ENCODE measurements around the gene LAMB3.

Gene LAMB3

DNA sequence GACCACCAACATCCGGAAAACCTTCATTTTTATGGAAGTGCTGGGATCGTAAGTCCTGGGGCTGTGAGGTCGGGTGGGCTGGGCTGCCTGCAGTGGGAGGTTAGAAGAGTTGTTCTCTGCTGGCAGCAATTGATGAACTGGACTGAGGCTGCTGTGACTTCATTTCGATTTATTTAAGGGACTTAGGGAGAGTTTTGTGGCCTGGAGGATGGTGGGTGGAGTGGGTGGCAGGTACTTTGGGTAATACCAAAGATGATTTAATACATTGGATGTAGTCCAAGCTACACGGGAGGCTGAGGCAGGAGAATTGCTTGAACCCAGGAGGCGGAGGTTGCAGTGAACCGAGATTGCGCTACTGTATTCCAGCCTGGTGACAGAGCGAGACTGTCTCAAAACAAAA, 57.2 kb downstream of the LAMB3 start:
- DNase-seq (ENCODE audit: low read depth) = no peak

DNA sequence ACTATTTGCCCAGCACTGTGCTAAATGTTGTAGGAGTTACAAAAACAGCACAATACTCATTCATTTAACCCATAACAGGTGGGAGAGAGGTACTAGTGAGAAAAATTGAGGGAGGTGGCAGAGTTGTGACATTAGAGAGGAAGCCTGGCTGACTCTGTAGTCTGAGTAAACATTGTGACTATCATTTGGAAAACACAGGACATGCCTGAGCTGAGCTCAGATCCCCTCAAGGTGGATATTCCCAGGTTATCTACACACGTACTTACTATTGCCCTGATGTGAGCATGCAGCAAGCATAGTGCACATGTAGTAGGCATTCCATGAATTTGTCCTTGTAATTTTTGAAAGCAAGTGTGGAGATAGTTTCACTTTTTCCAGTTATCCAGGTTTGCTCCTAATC, 57.8 kb downstream of the LAMB3 start:
- no peak for DNase-seq (ENCODE audit: low read depth)

DNA sequence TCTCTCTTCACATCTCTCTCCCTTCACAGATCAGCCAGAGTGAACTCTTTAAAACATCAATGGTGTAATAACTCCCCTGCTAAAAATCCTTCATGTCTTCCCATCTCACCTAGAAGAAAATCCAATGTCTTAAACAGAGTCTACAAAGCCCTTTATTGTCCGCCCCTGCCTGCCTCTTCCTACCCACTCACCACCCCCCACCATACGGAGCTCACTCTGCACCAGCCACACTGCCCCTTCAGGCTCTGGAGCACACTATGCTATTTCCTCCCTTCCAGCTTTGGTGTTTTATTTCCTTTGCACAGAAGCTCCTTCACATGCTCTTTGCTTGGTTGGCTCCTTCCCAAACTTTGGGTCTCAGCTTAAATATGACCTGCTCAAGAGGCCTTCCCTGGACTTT, 58.5 kb downstream of the LAMB3 start:
- DNase-seq (ENCODE audit: low read depth) = no peak

DNA sequence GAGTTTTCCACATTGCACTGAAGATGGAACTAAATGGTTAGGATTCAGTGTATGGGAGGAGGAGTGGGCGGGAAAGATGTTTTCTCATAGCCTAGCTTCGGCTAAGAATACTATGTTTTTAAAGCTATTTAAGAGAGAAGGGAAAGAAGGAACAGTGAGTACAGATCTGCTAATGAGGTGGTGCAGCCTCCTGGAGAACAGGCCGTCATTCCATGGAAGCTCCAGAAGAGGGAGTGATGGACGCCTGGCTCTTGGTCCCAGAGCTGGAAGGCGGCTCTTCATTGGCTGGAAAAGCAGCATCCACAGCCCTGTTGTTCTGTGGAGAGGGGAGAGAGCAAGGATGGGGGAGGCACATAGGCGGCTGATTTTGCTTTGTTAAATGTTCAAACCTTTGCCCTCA, 61.8 kb downstream of the LAMB3 start:
- DNase-seq (ENCODE audit: low read depth) = no peak

DNA sequence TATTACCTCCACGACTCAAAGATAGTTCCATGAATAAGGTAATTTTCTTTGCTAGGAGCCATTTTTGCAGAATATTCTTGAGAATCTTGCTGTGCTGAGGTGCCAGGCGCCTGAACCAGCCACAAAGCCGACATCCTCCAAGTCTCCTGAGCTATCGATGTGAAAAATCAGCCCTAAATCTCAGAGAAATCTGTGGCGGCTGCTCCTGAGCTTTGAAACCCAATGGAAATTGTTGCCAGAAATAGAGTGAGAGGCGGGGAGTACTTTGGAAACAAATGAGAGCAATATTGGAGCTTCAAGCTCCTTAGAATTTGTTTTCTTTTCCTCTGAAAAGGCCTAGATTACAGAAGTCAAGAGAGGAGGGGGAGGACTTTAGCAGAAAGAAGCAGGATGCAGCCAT, 62.4 kb downstream of the LAMB3 start:
- DNase-seq (ENCODE audit: low read depth) = no peak

DNA sequence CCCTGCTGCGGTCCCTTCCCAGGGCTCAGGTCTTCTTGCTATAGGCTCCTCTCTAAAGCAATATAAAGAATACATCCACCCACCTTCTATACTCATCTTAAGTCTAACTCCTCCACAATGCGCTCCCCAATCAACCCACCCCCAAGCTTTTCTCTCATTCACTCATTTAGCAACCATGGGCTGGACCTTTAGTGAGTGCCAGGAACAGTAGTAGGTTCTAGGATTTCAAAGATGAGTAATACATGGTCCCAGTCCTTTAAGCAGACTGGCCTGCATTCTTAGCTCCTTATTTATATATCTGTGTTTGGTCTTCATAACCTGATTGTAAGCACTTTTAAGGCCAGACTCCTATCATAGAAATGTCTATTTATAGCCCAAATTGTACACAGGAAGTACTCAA, 62.8 kb downstream of the LAMB3 start:
- no peak for DNase-seq (ENCODE audit: low read depth)

DNA sequence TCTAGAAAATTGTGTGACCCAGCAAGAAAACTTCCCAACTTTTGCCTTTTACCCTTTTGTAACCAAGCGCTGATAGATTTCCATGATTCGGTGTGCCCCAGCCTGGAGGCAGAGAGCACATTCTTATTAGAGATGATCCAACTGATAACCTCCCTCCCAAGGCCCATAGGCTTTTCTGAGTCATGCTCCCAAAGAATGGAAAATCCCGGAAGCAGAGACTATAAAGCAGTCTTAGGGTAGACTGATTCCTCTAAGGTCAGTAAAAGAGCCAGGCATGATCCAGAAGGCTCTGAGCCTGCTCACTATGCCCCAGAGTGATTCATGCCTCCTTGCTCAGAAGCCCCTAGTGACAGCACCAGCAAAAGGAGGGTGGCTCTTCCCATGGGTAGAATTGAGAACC, 64.4 kb downstream of the LAMB3 start:
- DNase-seq (ENCODE audit: low read depth) = no peak

DNA sequence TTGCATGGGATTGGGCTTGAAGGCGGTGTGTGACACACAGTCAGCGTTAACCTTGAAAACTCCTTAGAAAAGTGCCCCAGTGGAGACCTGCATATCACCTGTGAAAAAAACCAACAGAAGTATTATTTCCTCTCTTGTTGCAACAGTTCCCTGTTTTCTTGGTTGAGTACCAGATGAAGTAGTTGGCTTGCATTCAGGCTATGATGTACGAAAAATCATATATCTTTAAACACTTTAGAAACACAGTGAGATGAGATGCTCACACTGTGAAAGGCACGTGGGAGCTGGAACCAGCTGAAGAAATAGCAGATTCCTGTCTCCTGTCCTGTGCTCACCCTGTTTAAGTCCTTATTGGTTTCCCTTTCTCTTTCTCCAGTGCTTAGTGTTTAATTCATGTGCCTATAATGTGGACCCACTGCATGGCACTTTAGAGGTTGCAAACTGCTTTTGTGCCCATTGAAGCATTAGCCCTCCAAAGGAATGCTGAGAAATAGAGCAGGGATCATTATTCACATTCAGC, 65.9 kb downstream of the LAMB3 start:
- DNase-seq (ENCODE audit: low read depth) = no peak

DNA sequence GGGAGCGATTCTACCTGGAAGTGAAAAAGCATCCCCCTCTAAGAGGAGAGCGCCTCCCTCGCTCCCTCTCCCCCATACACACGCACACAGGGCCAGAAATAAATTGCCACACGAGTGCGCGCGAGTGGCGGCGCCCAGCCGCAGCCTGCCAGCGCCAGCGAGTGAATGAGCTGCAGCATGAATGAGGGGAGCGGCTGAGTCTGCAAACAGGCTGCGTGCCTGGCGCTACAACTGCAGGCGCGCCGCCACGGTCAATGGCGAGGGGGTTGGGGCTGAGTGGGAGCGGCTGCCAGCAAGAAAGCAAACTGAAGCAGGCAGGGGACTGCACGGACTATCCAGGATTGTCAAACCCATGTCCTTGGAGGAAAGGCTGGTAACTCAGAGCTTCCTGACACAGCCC, 66.6 kb downstream of the LAMB3 start:
- DNase-seq (ENCODE audit: low read depth) = no peak

DNA sequence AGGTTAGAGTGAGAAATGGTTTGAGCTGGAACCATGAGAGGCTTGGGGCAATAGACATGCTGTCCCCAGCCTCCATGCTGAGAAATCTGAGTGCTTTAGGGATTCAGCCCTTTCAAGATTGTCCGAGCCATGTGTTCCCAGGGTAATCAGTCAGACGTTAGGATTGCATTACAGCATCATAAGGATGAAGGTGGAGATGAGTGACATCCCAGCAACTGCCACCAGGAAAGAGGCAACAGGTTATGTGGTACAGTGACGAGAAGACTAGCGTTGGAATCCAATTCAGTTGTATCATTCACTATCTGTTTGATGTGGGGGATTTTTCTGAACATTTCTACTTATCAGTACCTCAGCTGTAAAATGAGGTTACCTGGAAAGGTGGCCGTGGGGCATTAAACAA, 67.0 kb downstream of the LAMB3 start:
- no peak for DNase-seq (ENCODE audit: low read depth)

DNA sequence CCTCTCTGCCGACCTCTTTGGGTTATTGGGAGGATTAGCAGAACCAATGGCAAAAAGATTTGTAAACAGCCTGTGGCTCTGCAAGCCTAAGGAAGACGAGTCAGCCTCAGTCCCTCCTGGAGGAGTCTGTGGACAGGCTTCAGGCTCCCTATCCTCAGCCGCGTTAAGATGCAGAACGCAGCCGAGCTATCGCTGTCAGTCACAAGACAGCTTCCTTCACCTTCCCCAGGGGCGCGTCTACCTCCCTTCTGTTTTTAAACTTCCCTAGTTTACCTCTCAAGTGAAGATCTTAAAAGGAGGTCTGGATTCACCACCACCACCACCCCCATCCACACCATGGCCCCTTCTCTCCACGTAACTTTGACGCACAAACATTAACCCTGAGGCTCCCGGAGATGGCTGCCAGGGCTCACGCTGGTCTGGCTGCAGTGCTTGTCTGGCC, 68.0 kb downstream of the LAMB3 start:
- DNase-seq (ENCODE audit: low read depth) = no peak

DNA sequence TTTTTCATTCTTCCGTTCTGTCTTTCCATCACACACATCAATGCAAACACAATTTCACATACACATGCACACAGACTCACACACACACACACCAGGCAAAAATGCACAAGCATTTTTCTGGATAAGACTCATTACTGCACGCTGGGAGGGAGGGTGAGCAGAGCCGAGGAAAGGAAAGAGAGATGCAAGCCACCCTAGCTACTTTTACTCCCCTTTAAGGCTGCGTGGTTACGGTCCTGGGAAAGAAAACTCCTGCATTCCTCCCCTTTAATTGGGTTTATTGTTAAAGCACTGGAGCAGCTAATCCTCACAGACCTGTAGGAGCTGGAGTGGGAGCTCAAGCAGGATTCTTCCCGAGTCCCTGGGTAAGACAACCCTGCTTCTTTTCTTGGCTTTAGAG, 68.8 kb downstream of the LAMB3 start, which contains the start of gene CAMK1G:
TSS of gene CAMK1G (plus strand) at position 307 of the 400 bp plus-strand sequence. CDS start 11,270 bp downstream, outside the sequence.
- DNase-seq (ENCODE audit: low read depth) = no peak

DNA sequence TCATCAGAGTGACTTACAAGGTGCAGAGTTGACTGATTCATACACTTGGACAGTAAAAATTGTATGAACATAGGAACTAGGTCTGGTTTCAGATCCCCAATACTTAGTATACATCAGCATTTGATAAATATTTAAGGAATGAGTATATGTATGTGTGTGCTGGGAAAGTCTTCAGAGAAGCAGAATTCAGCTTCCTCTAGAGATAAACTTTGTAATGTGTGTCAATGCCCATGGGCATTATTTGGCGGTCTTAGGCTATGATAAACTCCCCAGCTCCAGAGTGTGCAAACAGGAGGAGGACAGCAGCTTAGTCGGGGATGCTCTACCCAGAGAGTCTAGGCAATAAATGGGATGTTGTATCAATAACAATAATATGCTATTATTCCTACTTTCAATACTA, 71.6 kb downstream of the LAMB3 start:
- no peak for DNase-seq (ENCODE audit: low read depth)

DNA sequence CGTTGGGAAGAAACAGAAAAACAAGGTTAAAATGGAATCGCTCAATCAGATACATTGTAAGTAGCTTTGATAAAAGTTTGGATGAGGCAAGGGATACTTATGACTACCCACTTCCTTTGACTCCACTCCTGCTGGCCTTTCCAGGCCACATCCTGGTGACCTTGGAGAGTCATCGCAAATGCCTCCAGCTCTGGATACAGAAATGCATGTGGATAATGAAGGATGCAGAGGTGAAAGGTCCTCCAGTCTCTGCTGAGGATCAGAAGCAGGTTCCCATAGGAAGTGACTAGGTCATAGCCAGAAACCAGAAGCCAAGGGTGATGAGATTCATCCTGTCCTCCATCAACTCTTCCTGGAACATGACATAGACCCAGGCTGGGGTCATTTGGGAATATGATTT, 74.9 kb downstream of the LAMB3 start:
- no peak for DNase-seq (ENCODE audit: low read depth)

DNA sequence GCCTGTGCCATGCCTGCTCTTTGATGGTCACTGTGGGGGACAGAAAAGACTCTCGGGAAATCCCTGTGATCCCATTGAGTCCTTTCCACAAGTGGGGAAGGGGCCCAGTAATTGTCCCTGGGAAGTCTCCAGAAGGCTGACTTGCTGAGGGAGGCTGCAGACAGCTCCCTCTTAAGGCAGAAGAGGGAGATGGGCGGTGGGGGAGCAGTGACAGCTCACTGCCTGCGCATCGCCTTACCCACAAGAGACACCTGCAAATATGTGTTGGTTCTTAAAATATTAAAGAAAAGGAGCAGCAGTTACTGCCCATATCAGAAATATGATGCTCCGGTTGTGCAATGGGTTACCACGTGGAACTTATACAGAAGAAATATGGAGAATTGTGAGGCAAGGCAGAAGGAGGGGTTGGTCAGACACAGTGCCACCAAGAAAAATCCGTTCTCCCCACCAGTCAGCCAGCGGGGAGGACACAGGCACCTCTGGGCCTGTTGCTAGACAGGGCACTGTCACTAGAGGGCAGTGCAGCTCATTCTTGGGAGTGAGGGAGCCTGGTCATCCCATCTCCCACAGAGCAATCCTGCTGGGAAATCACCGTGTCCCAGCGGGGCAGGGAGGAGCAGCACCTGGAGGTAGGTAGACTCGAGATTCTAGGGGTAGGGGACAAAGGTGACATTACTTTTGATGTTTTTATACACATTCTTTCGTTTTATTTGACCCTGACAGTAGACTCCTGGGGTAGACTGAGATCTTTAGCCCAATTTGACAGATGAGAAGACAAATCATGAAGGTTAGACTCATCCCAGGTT, 75.6 kb downstream of the LAMB3 start:
- DNase-seq (ENCODE audit: low read depth) = no peak

DNA sequence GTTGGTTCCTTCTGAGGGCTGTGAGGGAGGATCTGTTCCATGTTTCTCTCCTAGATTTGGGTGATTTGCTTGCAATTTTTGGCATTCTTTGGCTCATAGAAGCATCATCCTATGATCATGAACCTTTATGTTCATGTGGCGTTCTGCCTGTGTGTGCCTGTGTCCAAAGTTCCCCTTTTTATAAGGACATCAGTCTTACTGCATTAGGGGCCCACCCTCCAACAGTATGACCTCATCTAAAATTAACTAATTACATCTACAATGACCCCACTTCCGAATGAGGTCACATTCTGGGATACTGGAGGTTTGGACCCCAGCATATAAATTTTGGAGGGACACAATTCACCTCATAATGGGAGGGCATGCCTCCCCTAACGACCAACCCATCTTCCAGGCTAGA, 81.5 kb downstream of the LAMB3 start:
- DNase-seq (ENCODE audit: low read depth) = no peak

DNA sequence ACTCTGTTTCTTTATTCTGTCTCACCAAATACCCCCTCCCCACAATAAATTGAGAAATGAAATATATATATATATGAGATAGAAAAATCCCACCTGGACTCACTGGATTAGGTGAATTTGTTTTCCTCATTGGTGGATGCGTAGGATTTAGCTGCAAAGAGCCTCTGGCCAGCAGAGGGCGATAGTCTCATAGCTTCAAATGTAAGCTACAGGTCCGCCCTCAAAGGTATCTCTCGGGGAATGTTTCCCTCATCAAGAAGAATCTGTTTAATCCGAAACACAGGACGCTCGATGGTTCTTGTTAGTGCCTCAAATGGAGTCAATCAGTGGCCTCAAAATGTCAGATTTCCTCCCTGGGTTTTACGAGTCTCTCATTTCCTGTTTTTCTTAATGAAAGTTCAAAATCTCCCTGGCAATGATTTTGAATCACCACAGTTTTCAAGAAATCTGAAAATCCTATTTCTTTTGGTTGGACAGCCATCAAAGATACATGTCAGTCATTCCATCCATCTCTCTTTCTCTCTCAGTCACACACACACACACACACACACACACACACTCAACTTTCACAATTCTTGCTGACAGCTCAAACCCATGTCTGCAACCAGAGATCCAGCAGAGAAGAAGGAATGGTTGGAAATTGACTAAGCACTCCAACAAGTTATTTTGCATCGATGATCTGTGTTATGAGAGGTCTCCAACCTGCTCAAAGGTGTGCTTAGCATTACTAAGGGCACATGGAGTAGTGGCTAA, 82.6 kb downstream of the LAMB3 start:
- DNase-seq (ENCODE audit: low read depth) = no peak

DNA sequence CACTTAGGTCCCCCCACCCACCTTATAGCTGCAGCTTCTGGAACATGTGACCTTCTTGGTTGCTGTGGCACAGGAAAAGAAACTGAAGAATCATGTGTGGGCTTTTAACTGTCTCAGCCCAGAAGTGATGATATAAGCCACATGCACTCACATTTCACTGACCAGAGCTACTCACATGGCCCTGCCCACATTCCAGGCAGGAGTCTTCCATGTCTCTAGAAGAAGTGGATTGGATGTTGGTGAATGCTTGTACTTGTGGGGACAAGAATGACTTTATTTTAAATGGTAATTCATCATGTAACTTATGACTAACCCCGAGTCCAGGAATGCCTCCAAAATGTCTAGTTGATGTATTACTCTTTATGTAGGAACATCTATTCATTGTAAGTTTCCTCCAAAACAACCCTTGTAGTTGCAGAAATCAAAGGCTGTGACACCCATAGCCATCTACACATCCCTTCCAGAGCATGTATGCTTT, 84.5 kb downstream of the LAMB3 start:
- peak; percentile 66 for DNase-seq (ENCODE audit: low read depth)

DNA sequence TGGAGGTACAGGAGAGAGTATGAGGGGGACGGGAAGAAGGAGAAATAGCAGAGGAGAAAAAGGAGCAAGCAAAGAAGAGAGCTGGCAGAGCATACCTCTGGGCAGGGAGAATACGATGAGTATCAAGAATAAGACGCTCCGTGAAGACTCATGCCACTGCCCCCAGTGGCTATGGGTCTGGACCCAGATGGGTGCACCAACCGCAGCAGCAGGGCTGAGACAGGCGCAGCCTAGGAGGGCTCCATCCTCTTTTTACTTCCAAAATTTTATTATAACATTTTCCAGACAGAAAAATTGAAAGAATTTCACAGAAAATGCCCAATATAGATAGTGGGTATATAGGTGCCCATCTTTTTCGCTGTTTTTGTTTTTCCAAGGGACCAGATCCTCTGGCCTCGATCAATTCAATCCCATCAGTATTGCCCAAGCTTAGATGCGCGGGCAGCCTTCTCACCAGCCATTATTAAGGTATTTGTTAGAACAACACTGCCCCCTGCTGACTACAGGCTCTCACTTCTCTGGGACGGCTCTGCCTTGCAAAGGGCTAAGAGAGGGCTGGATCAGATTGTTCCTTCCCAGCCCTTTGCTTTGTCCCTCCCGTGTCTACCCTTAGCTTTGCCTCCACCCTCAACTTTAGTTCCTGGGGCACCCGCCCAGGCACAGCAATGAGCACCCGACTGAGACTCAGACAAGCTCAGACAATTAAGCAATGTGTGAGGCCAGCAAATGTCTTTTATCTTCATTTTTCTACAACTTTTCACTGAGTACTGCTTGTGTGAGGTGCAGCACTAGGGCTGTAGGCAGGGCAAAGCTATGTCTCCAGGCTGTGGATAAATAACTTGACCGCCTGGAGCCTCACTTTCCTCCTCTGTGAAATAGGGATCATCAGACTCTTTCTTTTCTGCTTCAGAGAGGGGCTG, 86.2 kb downstream of the LAMB3 start:
- no peak for DNase-seq (ENCODE audit: low read depth)

All from GM04503 (cell line).